Measurements from ENCODE around the gene MSRB3. TPM values are rescaled to one million over a fixed set of nuclear protein-coding genes. Genes with fewer than 3 reads are reported as not detected.

Gene MSRB3
- total and polyA plus RNA-seq, 2 of the 4 experiments (the other 2 are of a cell fraction), result 31.7 to 35.7 TPM

DNA sequence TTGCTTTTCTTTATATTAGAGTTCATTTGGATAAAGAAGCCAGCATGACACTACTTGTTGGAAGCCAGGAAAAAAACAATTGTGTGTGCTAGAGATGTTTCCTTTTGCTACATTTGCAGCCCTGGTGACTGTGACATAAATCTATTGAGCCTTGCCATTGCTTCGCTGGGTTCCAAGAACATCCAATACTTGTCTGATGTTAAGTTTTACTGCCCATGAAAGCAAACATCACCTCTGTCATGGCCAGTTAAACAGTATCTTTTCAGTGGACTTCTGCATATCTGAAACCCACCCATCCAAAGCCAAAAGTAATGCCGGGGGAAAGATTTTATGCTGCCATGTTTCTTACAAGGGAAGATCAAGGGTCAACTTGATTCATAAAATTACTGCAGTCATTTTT lies 184.0 kb downstream of the MSRB3 start:
- Histone ChIP-seq H2BK120ac (ENCODE audit: low read depth, low read length) (no peak overlapping the region), H2BK20ac (ENCODE audit: low read depth, low read length) (no peak overlapping the region), H4K20me1 (ENCODE audit: insufficient read depth, low read length) (no peaks in the 10 kb centered on the region), H2AFZ (replicated peaks; ENCODE audit: low read length, poor library complexity) (no peak overlapping the region), H3K14ac (replicated peaks; ENCODE audit: low read depth, low read length) (no peak overlapping the region), H2BK15ac (ENCODE audit: low read depth, low read length) (no peak overlapping the region), H3K4me2 (ENCODE audit: low read depth, low read length) (no peak overlapping the region), H2AK5ac (ENCODE audit: low read depth, low read length) (no peak overlapping the region), H3K79me1 (ENCODE audit: low read depth in 1 of 2, low read length in 2 of 2) (peaks cover 6 to 16% of the 10 kb centered on the region in 2 experiments; a peak in 3 of 4 replicates), H3K9me1 (ENCODE audit: insufficient read depth, low read length) (peaks cover 4% of the 10 kb centered on the region), H3K27ac (ENCODE audit: insufficient read depth, low read length) (no peak overlapping the region), H3K4me3 (ENCODE audit: insufficient read depth, low read depth, low read length) (no peak overlapping the region), H3K18ac (ENCODE audit: low read depth, low read length) (no peak overlapping the region), H3K27me3 (ENCODE audit: control insufficient read depth, insufficient read depth, low read length) (no peaks in the 10 kb centered on the region), H3K23ac (ENCODE audit: low read depth, low read length) (no peak overlapping the region), H2BK5ac (ENCODE audit: low read depth, low read length, poor library complexity, severe bottlenecking) (no peak overlapping the region), H4K5ac (ENCODE audit: low read depth, low read length) (no peak overlapping the region), H4K8ac (ENCODE audit: low read depth in 2 of 2, low read length in 2 of 2) (no peak overlapping the region), H3K4ac (ENCODE audit: low read depth, low read length) (no peak overlapping the region), H3K9me3 (ENCODE audit: control insufficient read depth, insufficient read depth, low read length) (no peaks in the 10 kb centered on the region), H3K4me1 (ENCODE audit: control insufficient read depth, insufficient read depth, low read length) (peaks cover 14% of the 10 kb centered on the region), H3K9ac (ENCODE audit: low read depth, low read length) (no peak overlapping the region), H4K91ac (ENCODE audit: insufficient read depth, low read depth, low read length) (no peak overlapping the region), H3K56ac (ENCODE audit: extremely low read depth, insufficient read depth, low read length) (no peak overlapping the region), H2AK9ac (replicated peaks; ENCODE audit: low read depth, low read length, poor library complexity) (no peak overlapping the region), H3K36me3 (ENCODE audit: control insufficient read depth, insufficient read depth, low read length) (peaks cover 5% of the 10 kb centered on the region)
- dilution Hi-C loops (cut with HindIII; ENCODE audit: low sequenced_read_pairs, unreplicated experiment) (no loop called here), in situ Hi-C loops (cut with MboI; ENCODE audit: low sequenced_read_pairs) (no loop called here), intact Hi-C loops (cut with micrococcal nuclease) (loop anchor here (10.0 kb wide), 1 partner anchor 138 kb away; no protein-coding TSS in a partner anchor)
- no peak for TF ChIP-seq BHLHE40 (IDR thresholded peaks at IDR 0.05; ENCODE audit: low read depth, low read length)
- TF ChIP-seq POLR2A (IDR thresholded peaks at IDR 0.05; ENCODE audit: low read depth, low read length), result no peak
- CTCF ChIA-PET, result no interaction called here
- POLR2A ChIA-PET (ENCODE audit: unreplicated experiment), result no interaction called here
- no peak for ATAC-seq (ENCODE audit: low read depth)
- 80% methylated on average over 1 of the region's 2 CpGs; no CpG with 5 or more reads in 1 of the 2 experiments for WGBS, 2 experiments (ENCODE audit: extremely low coverage in 2 of 2, insufficient read length in 1 of 2)
- no peak for DNase-seq
- no TSS peak for BruUV-seq (replicated peaks)

Data from IMR-90 (cell line).